Measurements from ENCODE around the gene MOB3A. TPM values are rescaled to one million over a fixed set of nuclear protein-coding genes. Genes with fewer than 3 reads are reported as not detected.

Gene MOB3A
- total and polyA plus RNA-seq, 2 of the 13 experiments (the other 11 are each of a cell fraction or from before 2014, with no cell fraction given) = 3.5 to 17.8 TPM

- TF ChIP-seq ATF5 (CRISPR knock-in tag; IDR thresholded peaks at IDR 0.05; ENCODE audit: low read depth) (0 out of 2 replicates have a peak, but pooled peaks have one; percentile 53), ZNF619 (CRISPR knock-in tag; IDR thresholded peaks at IDR 0.05) (0 out of 2 replicates have a peak, but pooled peaks have one; percentile 16), ZNF775 (CRISPR knock-in tag; IDR thresholded peaks at IDR 0.05; ENCODE audit: borderline replicate concordance) (peak; percentile 88), ZMYM4 (CRISPR knock-in tag; IDR thresholded peaks at IDR 0.05) (peak; percentile 55; the same call in 1 of the 2 replicates), ZNF121 (CRISPR knock-in tag; IDR thresholded peaks at IDR 0.05) (peak; percentile 99), ZFP91 (CRISPR knock-in tag; IDR thresholded peaks at IDR 0.05; ENCODE audit: borderline replicate concordance) (peak; percentile 43), ZNF687 (CRISPR knock-in tag; IDR thresholded peaks at IDR 0.05) (peak; percentile 92), GABPB1 (CRISPR knock-in tag; IDR thresholded peaks at IDR 0.05) (peak; percentile 12; the same call in 1 of the 2 replicates), MEF2D (CRISPR knock-in tag; IDR thresholded peaks at IDR 0.05) (peak; percentile 88), FOXK1 (CRISPR knock-in tag; IDR thresholded peaks at IDR 0.05; ENCODE audit: borderline replicate concordance, low read depth) (peak; percentile 66; the same call in 1 of the 2 replicates), ZMYM3 (CRISPR knock-in tag; IDR thresholded peaks at IDR 0.05) (peak; percentile 94), ARNTL (CRISPR knock-in tag; IDR thresholded peaks at IDR 0.05) (peak; percentile 90), KLF11 (CRISPR knock-in tag; IDR thresholded peaks at IDR 0.05) (peak; percentile 76; the same call in 1 of the 2 replicates), MXD1 (CRISPR knock-in tag; IDR thresholded peaks at IDR 0.05) (peak; percentile 37; the same call in 1 of the 2 replicates), ZNF770 (CRISPR knock-in tag; IDR thresholded peaks at IDR 0.05) (peak; percentile 100), ZNF878 (CRISPR knock-in tag; IDR thresholded peaks at IDR 0.05) (0 out of 2 replicates have a peak, but pooled peaks have one; percentile 61), ZNF264 (CRISPR knock-in tag; IDR thresholded peaks at IDR 0.05) (peak; percentile 65; the same call in 1 of the 2 replicates), CAMTA2 (CRISPR knock-in tag; IDR thresholded peaks at IDR 0.05; ENCODE audit: borderline replicate concordance) (peak; percentile 19; the same call in 1 of the 2 replicates), ZFP37 (CRISPR knock-in tag; IDR thresholded peaks at IDR 0.05; ENCODE audit: borderline replicate concordance) (peak; percentile 86; the same call in 1 of the 2 replicates)
These were observed 9.2 kb downstream of the MOB3A start (continued) for GRCh38 chr19:2086695-2087620.

All from HepG2 (cell line).